Measurements from ENCODE around the gene RGS10.

- TF ChIP-seq POLR2A (IDR thresholded peaks at IDR 0.05; ENCODE audit: low read length) (no peak), GATA1 (IDR thresholded peaks at IDR 0.05; ENCODE audit: low read depth, low read length) (no peak)
Observed at GRCh38 chr10:119504651-119505050, 37.9 kb downstream of the RGS10 start.
